ENCODE data around the gene MAPK14.
"Not testable (repeated sequence)": the region's sequence is repeated elsewhere in the genome, so short reads cannot be mapped to it uniquely, and the experiment has no call there.

Gene MAPK14

DNA sequence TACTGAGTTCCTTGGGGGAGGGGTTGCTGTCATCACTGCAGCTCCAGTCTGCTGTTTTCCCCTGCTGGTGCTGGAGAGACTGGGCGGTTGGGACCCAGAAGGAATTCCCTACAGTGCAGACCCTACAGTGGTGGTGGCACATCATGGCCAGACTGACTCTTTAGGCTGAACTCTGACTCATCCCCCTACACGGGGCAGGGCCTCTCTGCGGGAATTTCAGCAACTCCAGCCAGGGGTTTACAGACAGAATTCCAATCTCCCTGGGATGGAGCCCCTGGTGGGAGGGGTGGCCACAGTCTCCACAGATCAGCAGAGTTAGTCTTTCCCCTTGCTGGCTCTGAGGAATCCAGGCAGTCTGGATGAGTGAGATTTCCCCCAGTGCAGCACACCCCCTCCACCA is 55.8 kb downstream of the MAPK14 start:
- no peaks in the 10 kb centered on the region for H3K4me1 ChIP-seq (ENCODE audit: control insufficient read depth in 1 of 2, insufficient read depth in 2 of 2, low read length in 2 of 2)
- H3K9me3 ChIP-seq (ENCODE audit: control insufficient read depth in 1 of 2, low read length in 2 of 2) = peaks cover 0 to 7% of the 10 kb centered on the region in 2 donors
- H3K27me3 ChIP-seq (ENCODE audit: low read depth, low read length) = no peaks in the 10 kb centered on the region
- peaks cover 38 to 54% of the 10 kb centered on the region in 2 donors for H3K36me3 ChIP-seq (ENCODE audit: control insufficient read depth in 1 of 2, insufficient read depth in 2 of 2, low read length in 2 of 2)
- no peak overlapping the region for H3K4me3 ChIP-seq (ENCODE audit: low read depth in 1 of 2, low read length in 2 of 2)
- no peak overlapping the region for H3K27ac ChIP-seq (ENCODE audit: low read length)

DNA sequence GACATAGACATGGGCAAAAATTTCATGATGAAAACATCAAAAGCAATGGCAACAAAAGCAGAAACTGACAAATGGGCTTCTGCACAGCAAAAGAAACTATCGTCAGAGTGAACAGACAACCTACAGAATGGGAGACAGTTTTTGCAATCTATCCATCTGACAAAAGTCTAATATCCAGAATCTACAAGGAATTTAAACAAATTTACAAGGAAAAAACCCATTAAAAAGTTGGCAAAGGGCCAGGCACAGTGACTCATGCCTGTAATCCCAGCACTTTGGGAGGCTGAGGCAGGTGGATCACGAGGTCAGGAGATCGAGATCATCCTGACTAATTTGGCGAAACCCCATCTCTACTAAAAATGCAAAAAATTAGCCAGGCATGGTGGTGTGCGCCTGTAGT is 60.6 kb downstream of the MAPK14 start:
- H3K36me3 ChIP-seq (ENCODE audit: control insufficient read depth in 1 of 2, insufficient read depth in 2 of 2, low read length in 2 of 2) = peaks cover 18 to 21% of the 10 kb centered on the region in 2 donors
- not testable (repeated sequence) for H3K4me1 ChIP-seq (ENCODE audit: control insufficient read depth in 1 of 2, insufficient read depth in 2 of 2, low read length in 2 of 2); H3K9me3 ChIP-seq (ENCODE audit: control insufficient read depth in 1 of 2, low read length in 2 of 2); H3K27ac ChIP-seq (ENCODE audit: low read length); H3K4me3 ChIP-seq (ENCODE audit: low read depth in 1 of 2, low read length in 2 of 2); H3K27me3 ChIP-seq (ENCODE audit: low read depth, low read length)

DNA sequence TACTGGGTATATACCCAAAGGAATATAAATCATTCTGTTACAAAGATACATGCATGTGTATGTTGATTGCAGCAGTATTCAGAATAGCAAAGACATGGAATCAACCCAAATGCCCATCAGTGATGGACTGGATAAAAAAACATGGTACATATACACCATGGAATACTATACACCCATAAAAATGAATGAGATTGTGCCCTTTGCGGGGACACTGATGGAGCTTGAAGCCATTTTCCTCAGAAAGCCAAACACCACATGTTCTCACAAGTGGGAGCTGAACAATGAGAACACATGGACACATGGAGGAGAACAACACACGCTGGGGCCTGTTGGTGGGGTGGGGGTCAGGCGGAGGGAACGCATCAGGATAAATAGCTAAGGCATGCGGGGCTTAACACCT is 61.4 kb downstream of the MAPK14 start:
- H3K9me3 ChIP-seq (ENCODE audit: control insufficient read depth in 1 of 2, low read length in 2 of 2) = no peaks in the 10 kb centered on the region

DNA sequence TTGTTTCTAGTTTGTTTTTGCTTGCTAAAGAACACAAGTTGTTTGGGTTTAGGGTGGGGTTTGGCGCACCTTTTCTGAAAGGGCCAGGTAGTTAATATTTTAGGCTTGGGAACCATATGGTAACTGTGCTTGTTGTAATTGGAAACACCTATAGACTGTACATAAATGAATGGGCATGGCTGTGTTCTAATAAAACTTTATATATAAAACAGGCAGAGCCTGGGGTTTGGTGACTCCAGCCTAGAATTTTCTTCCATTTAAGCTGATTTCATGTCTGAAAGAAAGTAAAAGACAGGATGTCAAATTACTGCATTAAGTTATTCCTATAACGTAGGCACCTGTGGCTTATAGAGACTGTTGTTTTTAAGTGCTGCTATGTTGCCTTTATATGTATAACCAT is 66.6 kb downstream of the MAPK14 start:
- peaks cover 15% of the 10 kb centered on the region in 2 donors for H3K36me3 ChIP-seq (ENCODE audit: control insufficient read depth in 1 of 2, insufficient read depth in 2 of 2, low read length in 2 of 2)
- no peak overlapping the region for H3K27ac ChIP-seq (ENCODE audit: low read length)
- H3K4me1 ChIP-seq (ENCODE audit: control insufficient read depth in 1 of 2, insufficient read depth in 2 of 2, low read length in 2 of 2) = peaks cover 0 to 4% of the 10 kb centered on the region in 2 donors
- no peaks in the 10 kb centered on the region for H3K9me3 ChIP-seq (ENCODE audit: control insufficient read depth in 1 of 2, low read length in 2 of 2)
- no peak overlapping the region for H3K4me3 ChIP-seq (ENCODE audit: low read depth in 1 of 2, low read length in 2 of 2)
- no peaks in the 10 kb centered on the region for H3K27me3 ChIP-seq (ENCODE audit: low read depth, low read length)

More for the DNA sequence above, 61.4 kb downstream of the MAPK14 start:
- Histone ChIP-seq H3K27me3 (ENCODE audit: low read depth, low read length) (no peaks in the 10 kb centered on the region), H3K4me1 (ENCODE audit: control insufficient read depth in 1 of 2, insufficient read depth in 2 of 2, low read length in 2 of 2) (no peaks in the 10 kb centered on the region), H3K36me3 (ENCODE audit: control insufficient read depth in 1 of 2, insufficient read depth in 2 of 2, low read length in 2 of 2) (peaks cover 13 to 16% of the 10 kb centered on the region in 2 donors), H3K27ac (ENCODE audit: low read length) (no peak overlapping the region), H3K4me3 (ENCODE audit: low read depth in 1 of 2, low read length in 2 of 2) (no peak overlapping the region)

DNA sequence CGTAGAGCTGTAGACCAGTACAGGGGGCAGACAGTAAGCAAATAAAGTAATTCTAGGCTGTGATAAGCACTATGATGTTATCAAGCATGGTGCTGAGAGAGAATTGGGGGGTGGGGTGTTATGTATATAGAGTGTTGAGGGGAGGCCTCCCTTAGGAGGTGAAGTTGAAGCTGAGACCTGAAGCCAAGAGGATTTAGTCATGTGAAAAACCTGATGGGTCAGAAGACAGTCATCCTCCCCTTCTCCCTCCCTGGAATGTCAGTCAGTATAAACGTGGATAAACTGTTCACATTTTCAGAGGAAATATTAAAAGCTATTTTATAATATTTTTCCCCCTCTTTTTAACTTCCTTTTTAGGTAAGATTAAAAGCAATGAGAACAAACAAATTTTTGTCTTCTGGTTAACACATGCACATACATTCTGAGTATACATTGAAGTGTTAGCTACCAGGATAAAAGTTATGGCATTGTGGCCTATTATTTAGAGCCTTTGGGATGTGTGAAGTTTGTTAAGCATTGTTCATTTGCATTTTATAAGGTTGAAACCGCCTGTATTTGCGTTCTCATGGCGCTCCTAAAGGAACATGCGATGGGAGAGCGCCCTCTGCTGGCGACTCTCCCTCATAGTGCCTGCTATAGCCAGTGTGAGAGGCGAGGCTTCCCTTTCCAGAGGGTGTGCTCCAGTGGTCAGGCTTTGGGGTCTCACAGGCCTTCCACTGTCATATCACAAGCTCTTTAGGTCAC is 67.3 kb downstream of the MAPK14 start:
- H3K4me1 ChIP-seq (ENCODE audit: control insufficient read depth in 1 of 2, insufficient read depth in 2 of 2, low read length in 2 of 2) = peaks cover 0 to 4% of the 10 kb centered on the region in 2 donors
- H3K9me3 ChIP-seq (ENCODE audit: control insufficient read depth in 1 of 2, low read length in 2 of 2) = no peaks in the 10 kb centered on the region
- H3K27me3 ChIP-seq (ENCODE audit: low read depth, low read length) = no peaks in the 10 kb centered on the region
- peaks cover 15% of the 10 kb centered on the region in 2 donors for H3K36me3 ChIP-seq (ENCODE audit: control insufficient read depth in 1 of 2, insufficient read depth in 2 of 2, low read length in 2 of 2)
- no peak overlapping the region for H3K4me3 ChIP-seq (ENCODE audit: low read depth in 1 of 2, low read length in 2 of 2)
- H3K27ac ChIP-seq (ENCODE audit: low read length) = peak overlapping the region; percentile 58

DNA sequence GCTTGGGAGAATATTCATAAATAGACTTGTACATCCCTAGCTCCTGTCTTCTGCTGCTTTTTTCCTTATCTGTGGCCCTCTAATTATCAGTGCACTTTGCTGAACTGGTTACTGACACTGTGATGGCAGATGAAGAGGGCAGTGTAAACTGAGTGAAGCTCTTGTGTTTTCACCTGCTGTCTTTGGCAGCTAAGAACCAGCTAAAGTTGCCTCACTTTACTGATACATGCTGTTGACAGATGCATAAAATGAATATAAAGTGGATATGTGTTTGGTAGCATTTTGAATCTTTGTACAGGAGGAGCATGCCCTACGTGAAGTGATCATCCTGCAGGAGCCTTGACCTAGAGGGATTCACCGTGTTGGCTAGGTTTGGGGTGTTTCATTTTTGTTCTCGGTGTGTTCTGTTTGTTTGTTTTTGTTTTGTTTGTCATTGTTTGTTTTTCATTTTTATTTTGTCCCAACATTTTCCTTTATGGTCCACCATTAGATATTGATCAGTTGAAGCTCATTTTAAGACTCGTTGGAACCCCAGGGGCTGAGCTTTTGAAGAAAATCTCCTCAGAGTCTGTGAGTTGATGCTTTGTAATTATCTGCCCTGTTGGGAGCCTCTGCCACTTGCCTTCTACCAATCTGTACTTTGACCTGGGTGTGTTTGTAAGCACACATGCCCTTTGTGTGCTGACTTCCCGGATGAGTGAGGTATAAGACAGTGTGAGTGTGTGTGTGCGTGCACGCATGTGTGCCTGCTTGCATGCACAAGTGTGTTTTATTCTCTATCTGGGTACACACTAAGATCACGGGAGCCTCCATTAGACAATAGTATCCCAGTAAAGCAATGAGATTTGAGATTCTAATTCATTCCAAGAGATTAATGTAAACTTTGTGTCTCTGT is 68.1 kb downstream of the MAPK14 start:
- peaks cover 0 to 4% of the 10 kb centered on the region in 2 donors for H3K4me1 ChIP-seq (ENCODE audit: control insufficient read depth in 1 of 2, insufficient read depth in 2 of 2, low read length in 2 of 2)
- H3K27ac ChIP-seq (ENCODE audit: low read length) = peak overlapping the region; percentile 58
- H3K9me3 ChIP-seq (ENCODE audit: control insufficient read depth in 1 of 2, low read length in 2 of 2) = no peaks in the 10 kb centered on the region
- H3K36me3 ChIP-seq (ENCODE audit: control insufficient read depth in 1 of 2, insufficient read depth in 2 of 2, low read length in 2 of 2) = peaks cover 15 to 20% of the 10 kb centered on the region in 2 donors
- H3K4me3 ChIP-seq (ENCODE audit: low read depth in 1 of 2, low read length in 2 of 2) = no peak overlapping the region
- H3K27me3 ChIP-seq (ENCODE audit: low read depth, low read length) = no peaks in the 10 kb centered on the region

DNA sequence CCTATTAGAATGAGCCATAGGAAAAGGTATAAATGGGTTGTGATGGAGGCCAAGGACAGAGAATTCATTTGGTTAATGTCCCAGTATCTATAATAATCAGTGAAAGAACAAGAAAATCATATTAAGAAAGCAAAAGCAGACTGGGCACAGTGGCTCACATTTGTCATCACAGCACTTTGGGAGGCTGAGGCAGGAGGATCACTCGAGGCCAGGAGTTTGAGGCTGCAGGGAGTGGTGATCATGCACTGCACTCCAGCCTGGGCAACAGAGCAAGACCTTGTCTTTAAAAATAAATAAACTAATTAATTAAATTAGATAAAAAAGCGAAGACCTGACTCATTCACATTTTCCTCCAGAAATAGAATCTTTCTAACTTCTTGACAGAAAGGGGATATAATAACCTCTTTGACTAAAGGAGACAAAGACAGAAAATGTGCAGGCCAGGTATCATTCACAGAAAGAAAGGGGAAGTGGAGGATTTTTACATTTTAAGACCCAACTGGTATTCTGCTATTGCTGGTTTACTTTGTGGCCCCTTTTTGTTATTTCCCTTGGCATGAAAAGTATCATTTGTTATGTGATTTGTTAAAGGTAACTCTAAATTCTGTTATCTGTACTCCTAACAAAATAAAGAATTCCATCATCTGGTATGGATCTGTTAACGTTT is 70.8 kb downstream of the MAPK14 start:
- Histone ChIP-seq H3K27ac (ENCODE audit: low read length) (no peak overlapping the region), H3K4me1 (ENCODE audit: control insufficient read depth in 1 of 2, insufficient read depth in 2 of 2, low read length in 2 of 2) (peaks cover 0 to 4% of the 10 kb centered on the region in 2 donors), H3K4me3 (ENCODE audit: low read depth in 1 of 2, low read length in 2 of 2) (no peak overlapping the region), H3K9me3 (ENCODE audit: control insufficient read depth in 1 of 2, low read length in 2 of 2) (no peaks in the 10 kb centered on the region), H3K36me3 (ENCODE audit: control insufficient read depth in 1 of 2, insufficient read depth in 2 of 2, low read length in 2 of 2) (peaks cover 13 to 21% of the 10 kb centered on the region in 2 donors), H3K27me3 (ENCODE audit: low read depth, low read length) (no peaks in the 10 kb centered on the region)

DNA sequence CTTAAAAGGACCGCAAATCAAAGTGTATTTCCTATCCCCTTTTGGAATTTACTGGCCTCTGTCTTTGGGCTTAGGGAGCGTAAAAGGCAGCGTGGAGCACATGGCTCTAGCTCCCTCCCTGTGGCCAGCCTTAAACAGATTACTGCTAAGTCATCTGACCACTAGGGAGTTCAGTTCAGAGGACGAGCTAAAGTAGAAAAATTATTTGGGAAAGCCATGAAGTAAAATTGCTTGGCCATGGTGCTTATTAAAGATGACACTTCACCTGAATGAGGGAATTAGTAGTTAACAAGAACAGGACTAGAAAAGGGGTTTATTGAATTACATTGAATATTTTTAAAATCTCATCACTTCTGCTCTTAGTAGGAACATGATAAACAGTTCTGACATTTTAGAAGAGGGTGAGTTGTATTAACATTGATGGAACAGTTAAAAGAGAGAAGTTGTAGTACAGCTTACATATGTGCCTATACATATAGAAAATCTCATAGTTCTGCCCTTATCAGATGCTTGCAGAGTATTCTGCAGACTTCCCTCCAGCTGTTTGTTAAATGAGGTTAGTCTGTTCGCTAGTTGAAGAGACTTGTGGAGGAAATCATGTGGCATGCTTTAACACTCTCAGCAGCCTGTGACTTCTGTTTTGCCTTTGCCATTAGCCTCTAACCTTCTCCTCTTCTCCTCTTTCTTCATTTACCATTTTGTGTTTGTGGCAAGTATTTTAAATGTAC is 71.5 kb downstream of the MAPK14 start:
- no peaks in the 10 kb centered on the region for H3K27me3 ChIP-seq (ENCODE audit: low read depth, low read length)
- peaks cover 0 to 4% of the 10 kb centered on the region in 2 donors for H3K4me1 ChIP-seq (ENCODE audit: control insufficient read depth in 1 of 2, insufficient read depth in 2 of 2, low read length in 2 of 2)

DNA sequence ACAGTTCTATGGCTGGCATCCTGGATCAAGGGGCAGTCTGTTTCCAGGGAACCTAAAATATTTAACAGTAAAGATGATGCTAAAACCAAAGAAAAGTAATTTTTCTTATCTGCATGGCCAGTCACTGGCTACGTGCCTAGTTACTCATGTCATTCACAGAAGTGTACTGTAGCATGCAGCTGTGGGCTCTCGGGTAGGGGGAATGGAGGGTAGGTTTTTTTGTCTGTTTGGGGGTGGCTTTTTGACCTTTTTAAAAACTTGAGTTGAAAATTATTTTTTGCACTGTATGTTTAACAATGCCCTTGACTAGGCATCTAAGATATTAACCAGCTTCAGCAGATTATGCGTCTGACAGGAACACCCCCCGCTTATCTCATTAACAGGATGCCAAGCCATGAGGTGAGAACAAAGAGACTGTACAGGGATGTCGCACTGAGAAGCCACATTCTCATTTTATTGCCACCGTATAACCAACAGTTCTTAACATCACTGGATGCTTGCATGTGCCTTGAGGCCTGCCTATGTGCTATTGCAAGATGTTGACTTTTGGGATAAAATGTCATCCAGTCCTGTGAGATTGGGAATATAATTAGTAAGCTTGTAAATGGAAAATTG is 72.4 kb downstream of the MAPK14 start:
- no peak overlapping the region for H3K4me3 ChIP-seq (ENCODE audit: low read depth in 1 of 2, low read length in 2 of 2)
- H3K9me3 ChIP-seq (ENCODE audit: control insufficient read depth in 1 of 2, low read length in 2 of 2) = no peaks in the 10 kb centered on the region
- H3K27ac ChIP-seq (ENCODE audit: low read length) = no peak overlapping the region
- H3K27me3 ChIP-seq (ENCODE audit: low read depth, low read length) = no peaks in the 10 kb centered on the region
- H3K4me1 ChIP-seq (ENCODE audit: control insufficient read depth in 1 of 2, insufficient read depth in 2 of 2, low read length in 2 of 2) = no peaks in the 10 kb centered on the region
- peaks cover 21 to 30% of the 10 kb centered on the region in 2 donors for H3K36me3 ChIP-seq (ENCODE audit: control insufficient read depth in 1 of 2, insufficient read depth in 2 of 2, low read length in 2 of 2)

More for the DNA sequence above, 71.5 kb downstream of the MAPK14 start:
- no peaks in the 10 kb centered on the region for H3K9me3 ChIP-seq (ENCODE audit: control insufficient read depth in 1 of 2, low read length in 2 of 2)
- H3K27ac ChIP-seq (ENCODE audit: low read length) = no peak overlapping the region
- H3K36me3 ChIP-seq (ENCODE audit: control insufficient read depth in 1 of 2, insufficient read depth in 2 of 2, low read length in 2 of 2) = peaks cover 20 to 27% of the 10 kb centered on the region in 2 donors
- H3K4me3 ChIP-seq (ENCODE audit: low read depth in 1 of 2, low read length in 2 of 2) = no peak overlapping the region

DNA sequence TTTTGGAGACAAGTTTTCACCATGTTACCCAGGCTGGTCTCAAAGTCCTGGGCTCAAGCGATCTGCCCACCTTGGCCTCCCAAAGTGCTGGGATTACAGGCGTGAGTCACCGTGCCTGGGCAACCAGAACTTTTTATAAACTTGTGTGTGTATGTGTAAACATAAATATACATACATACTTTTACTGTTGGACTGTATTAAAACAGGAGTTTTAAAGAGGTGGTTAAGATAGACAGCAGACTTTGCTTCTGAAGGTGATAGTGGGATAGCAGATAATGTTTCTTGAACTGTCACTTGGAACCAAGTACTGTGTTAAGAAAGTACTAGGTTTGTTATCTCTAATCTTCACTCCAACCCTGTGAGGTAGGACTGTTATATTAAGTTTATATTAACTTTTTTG is 74.1 kb downstream of the MAPK14 start:
- no peaks in the 10 kb centered on the region for H3K9me3 ChIP-seq (ENCODE audit: control insufficient read depth in 1 of 2, low read length in 2 of 2)
- no peaks in the 10 kb centered on the region for H3K27me3 ChIP-seq (ENCODE audit: low read depth, low read length)
- H3K4me1 ChIP-seq (ENCODE audit: control insufficient read depth in 1 of 2, insufficient read depth in 2 of 2, low read length in 2 of 2) = no peaks in the 10 kb centered on the region
- H3K4me3 ChIP-seq (ENCODE audit: low read depth in 1 of 2, low read length in 2 of 2) = no peak overlapping the region
- no peak overlapping the region for H3K27ac ChIP-seq (ENCODE audit: low read length)
- H3K36me3 ChIP-seq (ENCODE audit: control insufficient read depth in 1 of 2, insufficient read depth in 2 of 2, low read length in 2 of 2) = peaks cover 21 to 30% of the 10 kb centered on the region in 2 donors

Data from muscle layer of duodenum (tissue), 2 donors.